ENCODE results near the gene BIRC2. TPM values are rescaled to one million over a fixed set of nuclear protein-coding genes. Genes with fewer than 3 reads are reported as not detected.

BIRC2 gene
- total RNA-seq, 1 donor from 2014 or later: 63.9 TPM

GRCh38 chr11:102384419-102385079 lies 37.5 kb downstream of the BIRC2 start:
- no peak for TF ChIP-seq CTCF (IDR thresholded peaks at IDR 0.05; ENCODE audit: insufficient read depth, low read length, poor library complexity, severe bottlenecking)
- no peak for DNase-seq (ENCODE audit: low read depth)
- peaks cover 1% of the 10 kb centered on the region for H3K36me3 ChIP-seq (ENCODE audit: control insufficient read depth, insufficient read depth, low read length)
- H3K27me3 ChIP-seq (ENCODE audit: control insufficient read depth, insufficient read depth, low read length): no peaks in the 10 kb centered on the region
- no peak overlapping the region for H3K4me3 ChIP-seq (ENCODE audit: low read depth, low read length)

- Histone ChIP-seq H3K36me3 (ENCODE audit: control insufficient read depth, insufficient read depth, low read length) (peaks cover 1% of the 10 kb centered on the region), H3K4me3 (ENCODE audit: low read depth, low read length) (no peak overlapping the region), H3K27me3 (ENCODE audit: control insufficient read depth, insufficient read depth, low read length) (no peaks in the 10 kb centered on the region)
- no peak for TF ChIP-seq CTCF (IDR thresholded peaks at IDR 0.05; ENCODE audit: insufficient read depth, low read length, poor library complexity, severe bottlenecking)
- DNase-seq (ENCODE audit: low read depth): no peak
Measured at GRCh38 chr11:102385085-102386007, 38.3 kb downstream of the BIRC2 start.

GRCh38 chr11:102386136-102386734 lies 39.2 kb downstream of the BIRC2 start:
- no peak for TF ChIP-seq CTCF (IDR thresholded peaks at IDR 0.05; ENCODE audit: insufficient read depth, low read length, poor library complexity, severe bottlenecking)

GRCh38 chr11:102387043-102387781 lies 40.2 kb downstream of the BIRC2 start:
- Histone ChIP-seq H3K27me3 (ENCODE audit: control insufficient read depth, insufficient read depth, low read length) (no peaks in the 10 kb centered on the region), H3K36me3 (ENCODE audit: control insufficient read depth, insufficient read depth, low read length) (peaks cover 1% of the 10 kb centered on the region), H3K4me3 (ENCODE audit: low read depth, low read length) (no peak overlapping the region)
- TF ChIP-seq CTCF (IDR thresholded peaks at IDR 0.05; ENCODE audit: insufficient read depth, low read length, poor library complexity, severe bottlenecking): no peak
- DNase-seq (ENCODE audit: low read depth): no peak

More at GRCh38 chr11:102386136-102386734, 39.2 kb downstream of the BIRC2 start:
- no peak for DNase-seq (ENCODE audit: low read depth)
- Histone ChIP-seq H3K4me3 (ENCODE audit: low read depth, low read length) (no peak overlapping the region), H3K27me3 (ENCODE audit: control insufficient read depth, insufficient read depth, low read length) (no peaks in the 10 kb centered on the region), H3K36me3 (ENCODE audit: control insufficient read depth, insufficient read depth, low read length) (peaks cover 1% of the 10 kb centered on the region)

GRCh38 chr11:102389253-102389652 lies 42.2 kb downstream of the BIRC2 start:
- Histone ChIP-seq H3K27me3 (ENCODE audit: control insufficient read depth, insufficient read depth, low read length) (no peaks in the 10 kb centered on the region), H3K4me3 (ENCODE audit: low read depth, low read length) (no peak overlapping the region), H3K36me3 (ENCODE audit: control insufficient read depth, insufficient read depth, low read length) (peaks cover 3% of the 10 kb centered on the region)
- TF ChIP-seq CTCF (IDR thresholded peaks at IDR 0.05; ENCODE audit: insufficient read depth, low read length, poor library complexity, severe bottlenecking): no peak
- no peak for DNase-seq (ENCODE audit: low read depth)
